HEK293T (cell line): Measurements from ENCODE around the gene VWA8.

ENCODE experiments used
- ARNT ChIP-seq: fragments of 450-650 bp; IDR thresholded peaks from 2 replicates; pipeline ENCODE4 v1.6.1; 2017; ENCODE audit warnings: mild to moderate bottlenecking
- ELF4 ChIP-seq: fragments of 450-650 bp; IDR thresholded peaks from 2 replicates; pipeline ENCODE4 v1.6.1; 2017; ENCODE audit warnings: antibody characterized with exemption
- FOXA1 ChIP-seq: fragments of 450-650 bp; IDR thresholded peaks from 2 replicates; pipeline ENCODE4 v1.6.1; 2016; ENCODE audit warnings: mild to moderate bottlenecking
- FOXK2 ChIP-seq: fragments of 450-650 bp; IDR thresholded peaks from 2 replicates; pipeline ENCODE4 v1.6.1; 2016; ENCODE audit warnings: mild to moderate bottlenecking
- L3MBTL2 ChIP-seq: fragments of 450-650 bp; conservative IDR thresholded peaks from 2 replicates; pipeline ENCODE4 v1.6.1; 2016; ENCODE audit warnings: mild to moderate bottlenecking
- NFRKB ChIP-seq: fragments of 450-650 bp; IDR thresholded peaks from 2 replicates; pipeline ENCODE4 v1.6.1; 2016; ENCODE audit warnings: mild to moderate bottlenecking, moderate library complexity
- SP1 ChIP-seq: fragments of 450-650 bp; IDR thresholded peaks from 2 replicates; pipeline ENCODE4 v1.6.1; 2017
- SUZ12 ChIP-seq: fragments of 450-650 bp; IDR thresholded peaks from 2 replicates; pipeline ENCODE4 v1.6.1; 2016; ENCODE audit warnings: mild to moderate bottlenecking
- TARDBP ChIP-seq: fragments of 450-650 bp; IDR thresholded peaks from 2 replicates; pipeline ENCODE4 v1.6.1; 2016
- ZNF384 ChIP-seq: fragments of 450-650 bp; IDR thresholded peaks from 2 replicates; pipeline ENCODE4 v1.6.1; 2016

- TF ChIP-seq TARDBP (no peak), ELF4 (no peak), SUZ12 (no peak), ARNT (no peak), FOXK2 (no peak), L3MBTL2 (no peak), FOXA1 (no peak), SP1 (no peak), ZNF384 (no peak), NFRKB (no peak)
Observed at GRCh38 chr13:41991936-41992335, 31.0 kb upstream of the VWA8 start.
